Astrocyte (in vitro differentiated cells and primary cell): ENCODE measurements around the gene MROH2B. TPM values are rescaled to one million over a fixed set of nuclear protein-coding genes. Genes with fewer than 3 reads are reported as not detected.

Source experiments
- DNase-seq: peaks from one replicate; pipeline ENCODE4 v3.0.0-alpha.2; 2010; ENCODE audit warnings: low read depth
- FAIRE-seq: peaks from 2 replicates; lab custom pipeline; 2011; peaks lifted over from hg19 to GRCh38; lab: Jason Lieb, UNC
- H2AFZ ChIP-seq: 2 replicates; pipeline ENCODE4 v1.6.0; 2012; ENCODE audit warnings: low read depth, low read length, inconsistent platforms
- H3K27ac ChIP-seq: 2 replicates; pipeline ENCODE4 v1.5.1; 2011; ENCODE audit warnings: low read depth, low read length, inconsistent platforms
- H3K27me3 ChIP-seq: 2 replicates; pipeline ENCODE4 v1.6.0; 2011; ENCODE audit warnings: low read length, inconsistent platforms; ENCODE audit not compliant: insufficient read depth
- H3K36me3 ChIP-seq: 2 replicates; pipeline ENCODE4 v1.5.1; 2011; ENCODE audit warnings: low read length, inconsistent platforms; ENCODE audit not compliant: insufficient read depth
- H3K4me1 ChIP-seq: 2 replicates; pipeline ENCODE4 v1.5.1; 2011; ENCODE audit warnings: low read length, inconsistent platforms; ENCODE audit not compliant: insufficient read depth
- H3K4me2 ChIP-seq: 2 replicates; pipeline ENCODE4 v1.6.0; 2012; ENCODE audit warnings: low read length, inconsistent platforms
- H3K4me3 ChIP-seq: 2 replicates; pipeline ENCODE4 v1.5.1; 2011; ENCODE audit warnings: low read depth, mild to moderate bottlenecking, low read length, inconsistent platforms; ENCODE audit not compliant: insufficient read depth
- H3K79me2 ChIP-seq: 2 replicates; pipeline ENCODE4 v1.6.0; 2012; ENCODE audit warnings: mild to moderate bottlenecking, low read length, inconsistent platforms; ENCODE audit not compliant: insufficient read depth
- H3K9ac ChIP-seq: 2 replicates; pipeline ENCODE4 v1.6.0; 2012; ENCODE audit warnings: mild to moderate bottlenecking, low read length, inconsistent platforms
- H3K9me3 ChIP-seq: 2 replicates; pipeline ENCODE4 v1.5.1; 2012; ENCODE audit warnings: low read depth, mild to moderate bottlenecking, low read length, inconsistent platforms; ENCODE audit not compliant: insufficient read depth
- H4K20me1 ChIP-seq: 2 replicates; pipeline ENCODE4 v1.6.0; 2012; ENCODE audit warnings: low read length, inconsistent platforms; ENCODE audit not compliant: insufficient read depth
- H3K27ac Mint-ChIP-seq: one replicate; pipeline ENCODE4 v1.8.0; 2021; ENCODE audit warnings: mild to moderate bottlenecking, mixed read lengths; ENCODE audit not compliant: unreplicated experiment
- H3K27me3 Mint-ChIP-seq: one replicate; pipeline ENCODE4 v1.8.0; 2021; ENCODE audit warnings: low read depth, mixed read lengths; ENCODE audit not compliant: unreplicated experiment
- H3K36me3 Mint-ChIP-seq: one replicate; pipeline ENCODE4 v1.8.0; 2021; ENCODE audit warnings: low read depth, mixed read lengths; ENCODE audit not compliant: unreplicated experiment
- H3K4me1 Mint-ChIP-seq: one replicate; pipeline ENCODE4 v1.8.0; 2021; ENCODE audit warnings: low read depth, mixed read lengths; ENCODE audit not compliant: unreplicated experiment
- H3K4me3 Mint-ChIP-seq: one replicate; pipeline ENCODE4 v1.8.0; 2021; ENCODE audit warnings: mild to moderate bottlenecking, moderate library complexity, mixed read lengths; ENCODE audit not compliant: unreplicated experiment
- H3K9me3 Mint-ChIP-seq: one replicate; pipeline ENCODE4 v1.8.0; 2021; ENCODE audit warnings: mild to moderate bottlenecking, mixed read lengths; ENCODE audit not compliant: unreplicated experiment
- EZH2 ChIP-seq: IDR thresholded peaks from 2 replicates; pipeline ENCODE4 v1.6.1; 2012; ENCODE audit warnings: mild to moderate bottlenecking, low read length, inconsistent platforms; ENCODE audit not compliant: insufficient read depth
- total RNA-seq: library from RNA; stranded (reverse); gene quantifications from 2 replicates; pipeline ENCODE4 v1.2.1, GENCODE V29; 2021
- TF ChIP-seq, protein P1 (sequence below): IDR thresholded peaks from 2 replicates; pipeline ENCODE4 v1.5.1; 2011; ENCODE audit warnings: low read depth, mild to moderate bottlenecking, inconsistent platforms, low read length, moderate library complexity; ENCODE audit not compliant: insufficient read depth

The MROH2B gene
- total RNA-seq, 1 donor from 2014 or later: not detected

GRCh38 chr5:40973364-40974004 lies 97.7 kb downstream of the MROH2B start:
- DNase-seq: no peak
- Histone ChIP-seq H3K9ac (no peak overlapping the region), H4K20me1 (no peaks in the 10 kb centered on the region), H3K4me2 (no peak overlapping the region), H3K27ac (no peak overlapping the region), H3K9me3 (no peaks in the 10 kb centered on the region), H2AFZ (no peak overlapping the region), H3K36me3 (no peaks in the 10 kb centered on the region), H3K4me3 (no peak overlapping the region), H3K27me3 (no peaks in the 10 kb centered on the region), H3K4me1 (no peaks in the 10 kb centered on the region), H3K79me2 (no peaks in the 10 kb centered on the region)
- Mint-ChIP-seq H3K36me3 (no peaks in the 10 kb centered on the region), H3K27me3 (no peaks in the 10 kb centered on the region), H3K9me3 (no peaks in the 10 kb centered on the region), H3K4me3 (no peak overlapping the region), H3K4me1 (no peaks in the 10 kb centered on the region), H3K27ac (no peak overlapping the region)
- TF ChIP-seq, protein P1, sequence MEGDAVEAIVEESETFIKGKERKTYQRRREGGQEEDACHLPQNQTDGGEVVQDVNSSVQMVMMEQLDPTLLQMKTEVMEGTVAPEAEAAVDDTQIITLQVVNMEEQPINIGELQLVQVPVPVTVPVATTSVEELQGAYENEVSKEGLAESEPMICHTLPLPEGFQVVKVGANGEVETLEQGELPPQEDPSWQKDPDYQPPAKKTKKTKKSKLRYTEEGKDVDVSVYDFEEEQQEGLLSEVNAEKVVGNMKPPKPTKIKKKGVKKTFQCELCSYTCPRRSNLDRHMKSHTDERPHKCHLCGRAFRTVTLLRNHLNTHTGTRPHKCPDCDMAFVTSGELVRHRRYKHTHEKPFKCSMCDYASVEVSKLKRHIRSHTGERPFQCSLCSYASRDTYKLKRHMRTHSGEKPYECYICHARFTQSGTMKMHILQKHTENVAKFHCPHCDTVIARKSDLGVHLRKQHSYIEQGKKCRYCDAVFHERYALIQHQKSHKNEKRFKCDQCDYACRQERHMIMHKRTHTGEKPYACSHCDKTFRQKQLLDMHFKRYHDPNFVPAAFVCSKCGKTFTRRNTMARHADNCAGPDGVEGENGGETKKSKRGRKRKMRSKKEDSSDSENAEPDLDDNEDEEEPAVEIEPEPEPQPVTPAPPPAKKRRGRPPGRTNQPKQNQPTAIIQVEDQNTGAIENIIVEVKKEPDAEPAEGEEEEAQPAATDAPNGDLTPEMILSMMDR: no peak
- TF ChIP-seq EZH2: no peak
- no peak for FAIRE-seq

- no peak overlapping the region for H3K4me3 ChIP-seq
- no peaks in the 10 kb centered on the region for H3K9me3 ChIP-seq
- no peak overlapping the region for H3K4me2 ChIP-seq
- H3K27ac ChIP-seq: no peak overlapping the region
- H3K27ac Mint-ChIP-seq: no peak overlapping the region
- no peaks in the 10 kb centered on the region for H3K79me2 ChIP-seq
- no peaks in the 10 kb centered on the region for H3K27me3 Mint-ChIP-seq
- FAIRE-seq (no peak), DNase-seq (no peak)
- no peaks in the 10 kb centered on the region for H3K9me3 Mint-ChIP-seq
- H3K4me1 ChIP-seq: no peaks in the 10 kb centered on the region
- H3K36me3 Mint-ChIP-seq: no peaks in the 10 kb centered on the region
- TF ChIP-seq, protein P1: no peak
- TF ChIP-seq EZH2: no peak
- no peak overlapping the region for H3K9ac ChIP-seq
- no peaks in the 10 kb centered on the region for H3K36me3 ChIP-seq
- H3K4me3 Mint-ChIP-seq: no peak overlapping the region
- H2AFZ ChIP-seq: no peak overlapping the region
- H3K27me3 ChIP-seq: no peaks in the 10 kb centered on the region
- no peaks in the 10 kb centered on the region for H3K4me1 Mint-ChIP-seq
- no peaks in the 10 kb centered on the region for H4K20me1 ChIP-seq
Observed at GRCh38 chr5:40972434-40972833, 98.7 kb downstream of the MROH2B start.

GRCh38 chr5:40962207-40962955 lies 108.8 kb downstream of the MROH2B start:
- no peak overlapping the region for H3K27ac Mint-ChIP-seq
- FAIRE-seq: no peak

More at GRCh38 chr5:40962207-40962955, 108.8 kb downstream of the MROH2B start:
- no peak for DNase-seq
- H3K9me3 Mint-ChIP-seq: peaks cover 15% of the 10 kb centered on the region
- no peaks in the 10 kb centered on the region for H3K36me3 ChIP-seq
- H3K4me2 ChIP-seq: no peak overlapping the region
- no peaks in the 10 kb centered on the region for H3K27me3 ChIP-seq
- no peak overlapping the region for H3K27ac ChIP-seq
- no peak overlapping the region for H3K9ac ChIP-seq
- H4K20me1 ChIP-seq: no peaks in the 10 kb centered on the region
- H3K36me3 Mint-ChIP-seq: no peaks in the 10 kb centered on the region
- peaks cover 7% of the 10 kb centered on the region for H3K9me3 ChIP-seq
- TF ChIP-seq, protein P1: no peak
- TF ChIP-seq EZH2: no peak
- no peak overlapping the region for H2AFZ ChIP-seq
- H3K27me3 Mint-ChIP-seq: no peaks in the 10 kb centered on the region
- no peak overlapping the region for H3K4me3 Mint-ChIP-seq
- no peaks in the 10 kb centered on the region for H3K79me2 ChIP-seq
- no peak overlapping the region for H3K4me3 ChIP-seq
- H3K4me1 ChIP-seq: no peaks in the 10 kb centered on the region
- H3K4me1 Mint-ChIP-seq: peaks cover 1% of the 10 kb centered on the region
